ENCODE data around the gene ZNF784. TPM values are rescaled to one million over a fixed set of nuclear protein-coding genes. Genes with fewer than 3 reads are reported as not detected.

The ZNF784 gene
- total and polyA plus RNA-seq, 9 of the 15 experiments (the other 6 are each of a cell fraction or from before 2014, with no cell fraction given), result 0.14 to 6.1 (median 2.1) TPM

DNA sequence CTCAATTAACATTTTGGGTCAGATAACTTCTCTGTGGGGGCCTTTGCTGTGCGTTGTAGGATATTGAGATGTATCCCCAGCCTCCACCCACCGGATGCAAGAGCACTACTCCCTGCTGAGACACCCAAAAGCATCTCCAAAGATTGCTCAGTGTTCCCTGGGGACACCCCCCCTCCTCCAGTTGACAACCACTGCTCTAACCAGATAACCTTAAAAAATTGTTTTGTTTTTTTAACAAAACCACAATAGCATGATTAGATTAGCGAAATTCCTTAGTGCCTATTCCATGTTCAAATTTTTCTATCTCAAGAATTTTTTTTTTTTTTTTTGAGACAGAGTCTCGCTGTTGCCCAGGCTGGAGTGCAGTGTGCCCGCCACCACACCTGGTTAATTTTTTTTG lies 48.1 kb upstream of the ZNF784 start:
- CTCF ChIA-PET (ENCODE audit: low intra/inter-chr PET ratio), result interaction anchor here (0.7 kb wide), 1 partner anchor 40 kb away, joined by 3 read pairs; no protein-coding TSS in a partner anchor
- 29% methylated on average over 5 of the region's 5 CpGs for WGBS (ENCODE audit: insufficient coverage, low coverage, missing lambda C conversion rate)
- Histone ChIP-seq H3K9ac (ENCODE audit: insufficient read depth in 1 of 2, low read depth in 2 of 2, low read length in 2 of 2) (no peak overlapping the region; a peak in 1 of 4 replicates), H3K9me3 (replicated peaks; ENCODE audit: control insufficient read depth, insufficient read depth, low read depth, low read length) (no peaks in the 10 kb centered on the region), H3K27me3 (ENCODE audit: control insufficient read depth in 2 of 2, insufficient read depth in 2 of 2, low read length in 2 of 2) (no peaks in the 10 kb centered on the region), H3K79me2 (ENCODE audit: control insufficient read depth, insufficient read depth, low read length) (peaks cover 89% of the 10 kb centered on the region), H3K4me2 (ENCODE audit: insufficient read depth, low read length) (no peak overlapping the region), H3K4me3 (no peak overlapping the region), H3K27ac (ENCODE audit: extremely low read depth, low read depth, low read length) (peak overlapping the region; percentile 22; the same call in 2 of the 3 replicates), H3K4me1 (replicated peaks in 1 of 2; ENCODE audit: control insufficient read depth in 2 of 2, insufficient read depth in 2 of 2, low read length in 2 of 2) (peaks cover 41 to 62% of the 10 kb centered on the region in 2 experiments), H3K9me1 (ENCODE audit: control insufficient read depth, insufficient read depth, low read length) (peaks cover 3% of the 10 kb centered on the region), H2AFZ (ENCODE audit: low read depth, low read length) (no peak overlapping the region), H3K36me3 (ENCODE audit: control insufficient read depth, insufficient read depth, low read length) (peaks cover 82% of the 10 kb centered on the region; the same call in 2 of the 3 replicates), H4K20me1 (replicated peaks; ENCODE audit: control insufficient read depth, insufficient read depth, low read length) (peaks cover 52% of the 10 kb centered on the region)
- in situ Hi-C loops (cut with MboI), result no loop called here
- intact Hi-C loops (cut with micrococcal nuclease), result no loop called here
- peak; percentile 78 for FAIRE-seq
- DNase-seq (ENCODE audit: extremely low read depth in 1 of 4, low spot score in 3 of 4), result peak; percentile 52 to 82 (median 72)
- ATAC-seq, result peak; percentile 21; the same call in 2 of the 3 replicates
- POLR2A ChIA-PET, result interaction anchor here (0.6 to 2.1 kb wide), 7 partner anchors 16 to 36 kb away, joined by 3 to 12 read pairs (median 4); partner anchors contain the start of genes CCDC106 and U2AF2
- no TSS peak for BruUV-seq (replicated peaks)
- TF ChIP-seq CREB1 (IDR thresholded peaks at IDR 0.05) (0 out of 2 replicates have a peak, but pooled peaks have one; percentile 10), CREB1 (CRISPR knock-in tag; IDR thresholded peaks at IDR 0.05) (no peak), JUND (IDR thresholded peaks at IDR 0.05; ENCODE audit: borderline replicate concordance, low read depth, low read length) (peak; percentile 15; the same call in 1 of the 2 replicates), JUND (tag; IDR thresholded peaks at IDR 0.05; ENCODE audit: borderline replicate concordance, low read depth, low read length) (no peak), ZNF717 (CRISPR knock-in tag; IDR thresholded peaks at IDR 0.05) (no peak), CTBP1 (IDR thresholded peaks at IDR 0.05; ENCODE audit: borderline replicate concordance) (0 out of 2 replicates have a peak, but pooled peaks have one; percentile 33), CREM (IDR thresholded peaks at IDR 0.05; ENCODE audit: low read depth) (0 out of 2 replicates have a peak, but pooled peaks have one; percentile 16), ZNF263 (CRISPR knock-in tag; IDR thresholded peaks at IDR 0.05; ENCODE audit: borderline replicate concordance) (peak; percentile 88), NCOR1 (IDR thresholded peaks at IDR 0.05) (peak; percentile 72), SOX6 (IDR thresholded peaks at IDR 0.05) (peak; percentile 52; the same call in 1 of the 2 replicates), ETV1 (tag; conservative IDR thresholded peaks at IDR 0.05; ENCODE audit: low read depth) (peak; percentile 56; the same call in 1 of the 2 replicates), SMARCE1 (IDR thresholded peaks at IDR 0.05) (peak; percentile 63; the same call in 1 of the 2 replicates), TAF15 (IDR thresholded peaks at IDR 0.05; ENCODE audit: low read depth, low read length) (no peak), RCOR1 (IDR thresholded peaks at IDR 0.05; ENCODE audit: borderline replicate concordance in 1 of 2, low read depth in 2 of 2, low read length in 2 of 2) (peak; percentile 29 to 90; a peak in 2 of 4 replicates)
- TF ChIP-seq, protein P1, sequence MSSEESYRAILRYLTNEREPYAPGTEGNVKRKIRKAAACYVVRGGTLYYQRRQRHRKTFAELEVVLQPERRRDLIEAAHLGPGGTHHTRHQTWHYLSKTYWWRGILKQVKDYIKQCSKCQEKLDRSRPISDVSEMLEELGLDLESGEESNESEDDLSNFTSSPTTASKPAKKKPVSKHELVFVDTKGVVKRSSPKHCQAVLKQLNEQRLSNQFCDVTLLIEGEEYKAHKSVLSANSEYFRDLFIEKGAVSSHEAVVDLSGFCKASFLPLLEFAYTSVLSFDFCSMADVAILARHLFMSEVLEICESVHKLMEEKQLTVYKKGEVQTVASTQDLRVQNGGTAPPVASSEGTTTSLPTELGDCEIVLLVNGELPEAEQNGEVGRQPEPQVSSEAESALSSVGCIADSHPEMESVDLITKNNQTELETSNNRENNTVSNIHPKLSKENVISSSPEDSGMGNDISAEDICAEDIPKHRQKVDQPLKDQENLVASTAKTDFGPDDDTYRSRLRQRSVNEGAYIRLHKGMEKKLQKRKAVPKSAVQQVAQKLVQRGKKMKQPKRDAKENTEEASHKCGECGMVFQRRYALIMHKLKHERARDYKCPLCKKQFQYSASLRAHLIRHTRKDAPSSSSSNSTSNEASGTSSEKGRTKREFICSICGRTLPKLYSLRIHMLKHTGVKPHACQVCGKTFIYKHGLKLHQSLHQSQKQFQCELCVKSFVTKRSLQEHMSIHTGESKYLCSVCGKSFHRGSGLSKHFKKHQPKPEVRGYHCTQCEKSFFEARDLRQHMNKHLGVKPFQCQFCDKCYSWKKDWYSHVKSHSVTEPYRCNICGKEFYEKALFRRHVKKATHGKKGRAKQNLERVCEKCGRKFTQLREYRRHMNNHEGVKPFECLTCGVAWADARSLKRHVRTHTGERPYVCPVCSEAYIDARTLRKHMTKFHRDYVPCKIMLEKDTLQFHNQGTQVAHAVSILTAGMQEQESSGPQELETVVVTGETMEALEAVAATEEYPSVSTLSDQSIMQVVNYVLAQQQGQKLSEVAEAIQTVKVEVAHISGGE (CRISPR knock-in tag; IDR thresholded peaks at IDR 0.05), result peak in 1 of 3 experiments; percentile 54; a peak in 1 of 6 replicates
- TF ChIP-seq, protein P2, sequence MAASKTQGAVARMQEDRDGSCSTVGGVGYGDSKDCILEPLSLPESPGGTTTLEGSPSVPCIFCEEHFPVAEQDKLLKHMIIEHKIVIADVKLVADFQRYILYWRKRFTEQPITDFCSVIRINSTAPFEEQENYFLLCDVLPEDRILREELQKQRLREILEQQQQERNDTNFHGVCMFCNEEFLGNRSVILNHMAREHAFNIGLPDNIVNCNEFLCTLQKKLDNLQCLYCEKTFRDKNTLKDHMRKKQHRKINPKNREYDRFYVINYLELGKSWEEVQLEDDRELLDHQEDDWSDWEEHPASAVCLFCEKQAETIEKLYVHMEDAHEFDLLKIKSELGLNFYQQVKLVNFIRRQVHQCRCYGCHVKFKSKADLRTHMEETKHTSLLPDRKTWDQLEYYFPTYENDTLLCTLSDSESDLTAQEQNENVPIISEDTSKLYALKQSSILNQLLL (CRISPR knock-in tag; IDR thresholded peaks at IDR 0.05; ENCODE audit: borderline replicate concordance), result no peak
- TF ChIP-seq, protein P3, sequence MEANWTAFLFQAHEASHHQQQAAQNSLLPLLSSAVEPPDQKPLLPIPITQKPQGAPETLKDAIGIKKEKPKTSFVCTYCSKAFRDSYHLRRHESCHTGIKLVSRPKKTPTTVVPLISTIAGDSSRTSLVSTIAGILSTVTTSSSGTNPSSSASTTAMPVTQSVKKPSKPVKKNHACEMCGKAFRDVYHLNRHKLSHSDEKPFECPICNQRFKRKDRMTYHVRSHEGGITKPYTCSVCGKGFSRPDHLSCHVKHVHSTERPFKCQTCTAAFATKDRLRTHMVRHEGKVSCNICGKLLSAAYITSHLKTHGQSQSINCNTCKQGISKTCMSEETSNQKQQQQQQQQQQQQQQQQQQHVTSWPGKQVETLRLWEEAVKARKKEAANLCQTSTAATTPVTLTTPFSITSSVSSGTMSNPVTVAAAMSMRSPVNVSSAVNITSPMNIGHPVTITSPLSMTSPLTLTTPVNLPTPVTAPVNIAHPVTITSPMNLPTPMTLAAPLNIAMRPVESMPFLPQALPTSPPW (CRISPR knock-in tag; IDR thresholded peaks at IDR 0.05), result peak; percentile 90

All from K562 (cell line).